Common myeloid progenitor, CD34-positive (primary cell): ENCODE results near the gene TNPO3.
"Not testable (repeated sequence)": the region's sequence is repeated elsewhere in the genome, so short reads cannot be mapped to it uniquely, and the experiment has no call there.

Source experiments
- CTCF ChIA-PET: fragments of 350-600 bp; sonication (Branson Sonifier 250); formaldehyde crosslinking; loops from one replicate; lab custom pipeline; 2021; ENCODE audit warnings: antibody characterized with exemption; lab: Charles Lee
- POLR2A ChIA-PET: fragments of 350-600 bp; sonication (Branson Sonifier 250); formaldehyde crosslinking; loops from one replicate; lab custom pipeline; 2021; ENCODE audit warnings: antibody characterized with exemption; lab: Charles Lee
- DNase-seq, 3 donors: peaks; one replicate each; pipeline versions ENCODE4 v3.0.0 to v3.0.0-alpha.2; 2013
- H3K27ac ChIP-seq, 2 experiments: 1 replicate in 1 of 2; 2 replicates in 1 of 2; pipeline ENCODE4 v1.7.0; 2013; ENCODE audit warnings: inconsistent platforms in 2 of 2, low read length in 2 of 2, mild to moderate bottlenecking in 2 of 2, low read depth in 1 of 2, moderate library complexity in 1 of 2; ENCODE audit not compliant: severe bottlenecking in 2 of 2, insufficient read depth in 1 of 2, poor library complexity in 1 of 2
- H3K27me3 ChIP-seq, 5 experiments: replicated peaks in 2 of 5; 1 replicate in 3 of 5; 2 replicates in 2 of 5; pipeline versions ENCODE4 v1.6.1 to v1.7.0; 2013; ENCODE audit warnings: low read length in 4 of 5, mild to moderate bottlenecking in 2 of 5, moderate library complexity in 2 of 5, inconsistent platforms in 1 of 5; ENCODE audit not compliant: insufficient read depth in 5 of 5, control insufficient read depth in 4 of 5
- H3K36me3 ChIP-seq, 4 experiments: 1 replicate in 2 of 4; 2 replicates in 2 of 4; pipeline versions ENCODE4 v1.6.1 to v1.7.0; 2013; ENCODE audit warnings: low read length in 3 of 4, control low read depth in 1 of 4, mild to moderate bottlenecking in 1 of 4; ENCODE audit not compliant: control insufficient read depth in 4 of 4, insufficient read depth in 4 of 4
- H3K4me1 ChIP-seq, 4 experiments: 1 replicate in 3 of 4; 2 replicates in 1 of 4; pipeline versions ENCODE4 v1.6.1 to v1.7.1; 2013; ENCODE audit warnings: low read length in 3 of 4, mild to moderate bottlenecking in 3 of 4, control low read depth in 1 of 4, inconsistent platforms in 1 of 4, moderate library complexity in 1 of 4; ENCODE audit not compliant: control insufficient read depth in 4 of 4, insufficient read depth in 4 of 4; ENCODE audit errors: control extremely low read depth in 1 of 4
- H3K4me3 ChIP-seq, 7 experiments: 1 replicate in 4 of 7; 2 replicates in 3 of 7; pipeline versions ENCODE4 v1.5.1 to v1.7.0; 2013; ENCODE audit warnings: mild to moderate bottlenecking in 7 of 7, low read length in 6 of 7, moderate library complexity in 6 of 7, inconsistent platforms in 2 of 7, low read depth in 2 of 7, control low read depth in 1 of 7; ENCODE audit not compliant: insufficient read depth in 4 of 7, control insufficient read depth in 1 of 7; ENCODE audit errors: extremely low read depth in 1 of 7
- H3K9me3 ChIP-seq, 5 experiments: 1 replicate in 4 of 5; 2 replicates in 1 of 5; pipeline versions ENCODE4 v1.6.1 to v1.7.1; 2013; ENCODE audit warnings: low read length in 4 of 5, mild to moderate bottlenecking in 2 of 5, inconsistent platforms in 1 of 5, low read depth in 1 of 5, moderate library complexity in 1 of 5; ENCODE audit not compliant: control insufficient read depth in 4 of 5, insufficient read depth in 2 of 5; ENCODE audit errors: control extremely low read depth in 1 of 5
- WGBS: methylation state at CpG from one replicate; pipeline ENCODE4 v1.1.5; 2013; ENCODE audit not compliant: insufficient coverage; 5-methylcytosine and 5-hydroxymethylcytosine counted together

TNPO3 gene

GRCh38 chr7:128946936-128947830 lies 107.7 kb downstream of the TNPO3 start:
- no peak overlapping the region for H3K4me3 ChIP-seq
- ChIA-PET POLR2A (interaction anchor here (0.6 kb wide), 1 partner anchor 72 kb away, joined by 3 read pairs; no protein-coding TSS in a partner anchor), CTCF (interaction anchor here (0.6 to 5.7 kb wide), 13 partner anchors 10 to 63 kb away, joined by 3 to 23 read pairs (median 4); no protein-coding TSS in a partner anchor)
- 97% methylated on average over 11 of the region's 22 CpGs for WGBS
- peak in 2 of 3 donors; percentile 33 to 34 for DNase-seq
- no peak overlapping the region for H3K27ac ChIP-seq
- H3K27me3 ChIP-seq = no peaks in the 10 kb centered on the region
- H3K36me3 ChIP-seq = peaks cover 15 to 74% (median 56%) of the 10 kb centered on the region in 4 experiments
- H3K9me3 ChIP-seq = no peaks in the 10 kb centered on the region
- peaks cover 11 to 62% (median 32%) of the 10 kb centered on the region in 4 experiments for H3K4me1 ChIP-seq

GRCh38 chr7:128945668-128946366 lies 109.1 kb downstream of the TNPO3 start:
- ChIA-PET POLR2A (no interaction called here), CTCF (interaction anchor here (1.2 to 5.7 kb wide), 7 partner anchors 11 to 61 kb away, joined by 3 to 23 read pairs (median 5); no protein-coding TSS in a partner anchor)
- no peak for DNase-seq
- 99% methylated on average over 19 of the region's 21 CpGs for whole genome bisulfite sequencing
- Histone ChIP-seq H3K4me1 (peaks cover 11 to 63% (median 40%) of the 10 kb centered on the region in 4 experiments), H3K27me3 (no peaks in the 10 kb centered on the region), H3K4me3 (no peak overlapping the region), H3K9me3 (no peaks in the 10 kb centered on the region), H3K27ac (peak overlapping the region in 1 of 2 experiments; percentile 25), H3K36me3 (peaks cover 15 to 71% (median 53%) of the 10 kb centered on the region in 4 experiments)

GRCh38 chr7:128944487-128945236 lies 110.2 kb downstream of the TNPO3 start:
- 96% methylated on average over 2 of the region's 7 CpGs for WGBS
- Histone ChIP-seq H3K27ac (no peak overlapping the region), H3K36me3 (peaks cover 11 to 59% (median 48%) of the 10 kb centered on the region in 4 experiments), H3K27me3 (no peaks in the 10 kb centered on the region), H3K4me3 (no peak overlapping the region), H3K9me3 (no peaks in the 10 kb centered on the region), H3K4me1 (peaks cover 11 to 75% (median 51%) of the 10 kb centered on the region in 4 experiments)
- no peak for DNase-seq
- CTCF ChIA-PET = interaction anchor here (1.2 to 5.7 kb wide), 5 partner anchors 11 to 41 kb away, joined by 3 to 23 read pairs (median 12); no protein-coding TSS in a partner anchor
- POLR2A ChIA-PET = no interaction called here

GRCh38 chr7:128943251-128943650 lies 111.7 kb downstream of the TNPO3 start:
- H3K4me3 ChIP-seq, H3K27ac ChIP-seq, DNase-seq, H3K27me3 ChIP-seq, H3K9me3 ChIP-seq: not testable (repeated sequence)
- 83% methylated on average over 1 of the region's 2 CpGs for WGBS
- ChIA-PET CTCF (interaction anchor here (5.7 kb wide), 1 partner anchor 9 kb away, joined by 23 read pairs; no protein-coding TSS in a partner anchor), POLR2A (interaction anchor here (0.6 kb wide), 1 partner anchor 80 kb away, joined by 3 read pairs; the partner anchor contains the start of gene ATP6V1F)
- peaks cover 11 to 46% (median 37%) of the 10 kb centered on the region in 4 experiments for H3K36me3 ChIP-seq
- peaks cover 11 to 74% (median 55%) of the 10 kb centered on the region in 4 experiments for H3K4me1 ChIP-seq

- peaks cover 11 to 36% (median 28%) of the 10 kb centered on the region in 4 experiments for H3K36me3 ChIP-seq
- no peak for DNase-seq
- H3K4me1 ChIP-seq = peaks cover 11 to 73% (median 64%) of the 10 kb centered on the region in 4 experiments
- peak overlapping the region in 4 of 7 experiments; percentile 16 to 92 (median 90) for H3K4me3 ChIP-seq
- ChIA-PET POLR2A (no interaction called here), CTCF (interaction anchor here (1.1 to 2.6 kb wide), 6 partner anchors 9 to 61 kb away, joined by 3 to 9 read pairs (median 6); partner anchors contain the start of gene KCP)
- no peaks in the 10 kb centered on the region for H3K27me3 ChIP-seq
- no peaks in the 10 kb centered on the region for H3K9me3 ChIP-seq
- WGBS = 93% methylated on average over 9 of the region's 16 CpGs
- peak overlapping the region in 1 of 2 experiments; percentile 82 for H3K27ac ChIP-seq
These were observed 112.9 kb downstream of the TNPO3 start for GRCh38 chr7:128941946-128942526.
